Measurements from ENCODE around the gene UPK1A. TPM values are rescaled to one million over a fixed set of nuclear protein-coding genes. Genes with fewer than 3 reads are reported as not detected.

Gene UPK1A
- polyA plus RNA-seq (2012; ENCODE audit: missing spikeins) = 0.21 TPM

- DNase-seq (ENCODE audit: insufficient read length) = no peak
- FAIRE-seq = no peak
- TF ChIP-seq POLR2AphosphoS5 (IDR thresholded peaks at IDR 0.05; ENCODE audit: low read depth, low read length) = no peak
- no peak for TF ChIP-seq POLR2A (IDR thresholded peaks at IDR 0.05; ENCODE audit: low read depth, low read length)
- TF ChIP-seq TAF1 (IDR thresholded peaks at IDR 0.05; ENCODE audit: borderline replicate concordance, low read depth, low read length) = no peak
These were observed at the start of gene UPK1A for GRCh38 chr19:35666251-35666913. TSS of gene UPK1A (plus strand) at chr19:35666517. CDS start at chr19:35666813, 296 bp downstream.

DNA sequence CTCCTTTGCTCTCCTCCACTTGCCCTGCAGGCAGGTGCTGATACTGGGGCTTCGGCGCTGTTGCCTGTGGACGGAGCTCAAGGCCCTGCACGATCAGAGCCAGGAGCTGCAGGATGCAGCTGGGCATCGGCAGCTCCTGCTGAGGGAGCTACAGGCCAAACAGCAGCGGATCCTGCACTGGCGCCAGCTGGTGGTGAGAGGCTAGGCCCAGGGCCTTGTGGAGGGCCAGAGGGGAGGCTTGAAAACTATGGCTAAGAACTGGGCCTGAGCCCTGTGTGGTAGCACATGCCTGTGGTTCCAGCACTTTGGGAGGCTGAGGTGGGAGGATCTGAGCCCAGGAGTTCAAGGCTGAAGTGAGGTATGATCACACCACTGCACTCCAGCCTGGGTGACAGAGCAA, 47.5 kb upstream of the UPK1A start:
- DNase-seq (ENCODE audit: insufficient read length) (no peak), FAIRE-seq (no peak)
- no peak for TF ChIP-seq TAF1 (IDR thresholded peaks at IDR 0.05; ENCODE audit: borderline replicate concordance, low read depth, low read length)
- TF ChIP-seq POLR2AphosphoS5 (IDR thresholded peaks at IDR 0.05; ENCODE audit: low read depth, low read length) = no peak
- no peak for TF ChIP-seq POLR2A (IDR thresholded peaks at IDR 0.05; ENCODE audit: low read depth, low read length)

DNA sequence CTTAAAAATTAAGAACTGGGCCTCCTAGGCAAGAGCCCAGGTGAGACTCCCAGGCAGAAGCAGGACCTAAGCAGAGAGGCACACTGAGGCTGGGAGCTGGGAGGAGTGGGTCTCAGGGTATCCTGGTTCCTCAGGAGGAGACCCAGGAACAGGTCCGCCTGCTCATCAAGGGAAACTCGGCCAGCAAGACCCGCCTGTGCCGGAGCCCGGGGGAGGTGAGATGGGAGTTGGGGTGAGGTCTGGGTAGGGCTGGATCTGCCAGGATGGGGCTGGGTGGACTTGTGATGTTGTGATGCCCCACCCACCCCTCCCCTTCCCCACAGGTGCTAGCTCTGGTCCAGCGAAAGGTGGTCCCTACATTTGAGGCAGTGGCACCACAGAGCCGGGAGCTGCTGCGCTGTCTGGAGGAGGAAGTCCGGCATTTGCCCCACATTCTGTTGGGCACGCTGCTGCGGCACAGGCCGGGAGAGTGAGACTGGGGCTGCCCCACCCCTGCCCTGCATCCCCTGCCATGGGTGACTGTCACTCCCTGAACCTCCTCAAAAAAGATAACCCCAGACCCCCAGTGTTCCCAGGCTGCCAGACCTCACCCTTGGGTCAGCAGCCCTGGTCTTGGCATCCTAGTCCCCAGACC, 46.9 kb upstream of the UPK1A start:
- DNase-seq (ENCODE audit: insufficient read length) (no peak), FAIRE-seq (no peak)
- TF ChIP-seq POLR2AphosphoS5 (IDR thresholded peaks at IDR 0.05; ENCODE audit: low read depth, low read length) (no peak), TAF1 (IDR thresholded peaks at IDR 0.05; ENCODE audit: borderline replicate concordance, low read depth, low read length) (no peak), POLR2A (IDR thresholded peaks at IDR 0.05; ENCODE audit: low read depth, low read length) (no peak)

GRCh38 chr19:35620001-35620400, 46.3 kb upstream of the UPK1A start:
- FAIRE-seq (no peak), DNase-seq (ENCODE audit: insufficient read length) (no peak)
- no peak for TF ChIP-seq POLR2A (IDR thresholded peaks at IDR 0.05; ENCODE audit: low read depth, low read length)
- TF ChIP-seq TAF1 (IDR thresholded peaks at IDR 0.05; ENCODE audit: borderline replicate concordance, low read depth, low read length) = no peak

DNA sequence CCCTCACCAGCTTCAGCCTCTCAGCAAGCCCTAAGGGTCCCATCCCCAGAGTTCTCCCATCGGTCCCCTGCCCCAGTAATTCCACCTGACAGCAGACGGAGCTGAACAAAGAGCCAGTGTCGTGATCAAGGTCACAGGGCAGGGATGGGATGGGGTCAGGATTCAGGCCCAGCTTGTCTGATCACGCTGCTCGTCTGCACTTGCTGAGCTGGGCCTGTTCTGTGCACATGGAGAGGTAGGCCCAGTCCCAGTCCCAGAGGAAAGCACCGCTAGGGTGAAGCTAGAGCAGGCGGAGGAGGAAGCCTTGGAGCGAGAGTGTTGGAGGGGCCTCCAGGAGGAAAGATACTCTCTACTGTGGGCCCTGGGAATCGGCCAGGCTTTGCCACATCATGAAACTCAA, 44.6 kb upstream of the UPK1A start:
- TF ChIP-seq POLR2AphosphoS5 (IDR thresholded peaks at IDR 0.05; ENCODE audit: low read depth, low read length) (no peak), TAF1 (IDR thresholded peaks at IDR 0.05; ENCODE audit: borderline replicate concordance, low read depth, low read length) (no peak), POLR2A (IDR thresholded peaks at IDR 0.05; ENCODE audit: low read depth, low read length) (no peak)
- FAIRE-seq (no peak), DNase-seq (ENCODE audit: insufficient read length) (no peak)

GRCh38 chr19:35622750-35623149, 43.6 kb upstream of the UPK1A start:
- no peak for DNase-seq (ENCODE audit: insufficient read length)
- no peak for TF ChIP-seq POLR2AphosphoS5 (IDR thresholded peaks at IDR 0.05; ENCODE audit: low read depth, low read length)
- TF ChIP-seq TAF1 (IDR thresholded peaks at IDR 0.05; ENCODE audit: borderline replicate concordance, low read depth, low read length) = no peak
- TF ChIP-seq POLR2A (IDR thresholded peaks at IDR 0.05; ENCODE audit: low read depth, low read length) = no peak
- no peak for FAIRE-seq

GRCh38 chr19:35623327-35624010, 42.8 kb upstream of the UPK1A start:
- TF ChIP-seq POLR2AphosphoS5 (IDR thresholded peaks at IDR 0.05; ENCODE audit: low read depth, low read length) (0 out of 2 replicates have a peak, but pooled peaks have one; percentile 19), TAF1 (IDR thresholded peaks at IDR 0.05; ENCODE audit: borderline replicate concordance, low read depth, low read length) (no peak)
- no peak for FAIRE-seq
- DNase-seq (ENCODE audit: insufficient read length) = no peak

GRCh38 chr19:35628264-35628564, 38.1 kb upstream of the UPK1A start:
- DNase-seq (ENCODE audit: insufficient read length) (no peak), FAIRE-seq (peak; percentile 42)
- no peak for TF ChIP-seq POLR2AphosphoS5 (IDR thresholded peaks at IDR 0.05; ENCODE audit: low read depth, low read length)
- TF ChIP-seq TAF1 (IDR thresholded peaks at IDR 0.05; ENCODE audit: borderline replicate concordance, low read depth, low read length) = no peak
- TF ChIP-seq POLR2A (IDR thresholded peaks at IDR 0.05; ENCODE audit: low read depth, low read length) = no peak

DNA sequence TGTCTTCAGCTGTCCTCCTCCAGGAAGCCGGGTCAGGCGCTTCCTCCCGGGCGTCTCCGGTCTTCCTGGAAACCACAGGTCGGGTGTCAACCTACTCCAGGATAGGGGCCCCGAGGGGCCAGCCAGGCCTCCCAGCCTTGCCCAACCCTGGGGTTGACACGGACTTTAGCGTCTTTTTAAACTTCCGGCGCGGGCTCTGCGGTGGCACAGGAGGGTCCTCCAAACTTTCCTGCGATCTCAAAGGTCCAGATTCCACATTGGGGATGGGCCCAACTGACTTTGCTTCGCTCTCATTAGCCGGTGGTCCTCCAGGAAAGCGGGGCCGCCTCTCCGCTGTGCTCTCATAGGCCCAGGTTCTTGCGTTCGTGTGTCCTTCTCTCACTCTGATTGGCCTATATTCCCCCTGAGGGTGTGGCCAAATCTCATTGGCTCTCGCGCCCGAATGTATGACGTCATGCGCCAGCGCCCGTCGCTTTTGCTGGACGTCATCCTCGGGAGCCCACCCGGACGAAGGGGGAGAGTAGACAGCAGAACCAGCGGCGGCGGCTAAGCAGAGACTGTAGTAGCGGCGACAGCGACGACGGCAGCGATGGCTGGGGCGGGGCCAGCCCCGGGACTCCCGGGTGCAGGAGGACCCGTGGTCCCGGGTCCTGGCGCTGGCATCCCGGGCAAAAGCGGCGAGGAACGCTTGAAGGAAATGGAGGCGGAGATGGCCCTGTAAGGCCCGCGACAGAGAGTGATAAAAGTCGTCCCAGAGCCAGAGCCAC, 37.6 kb upstream of the UPK1A start, which contains the start of gene RBM42:
Gene RBM42, plus strand, starts transcription at position 472 of the 767 bp plus-strand sequence. Its CDS starts 118 bp downstream, at position 590.
- peak; percentile 100 for FAIRE-seq
- peak; percentile 96 for DNase-seq (ENCODE audit: insufficient read length)
- 0 out of 2 replicates have a peak, but pooled peaks have one; percentile 19 for TF ChIP-seq TAF1 (IDR thresholded peaks at IDR 0.05; ENCODE audit: borderline replicate concordance, low read depth, low read length)
- TF ChIP-seq POLR2A (IDR thresholded peaks at IDR 0.05; ENCODE audit: low read depth, low read length) = peak; percentile 68
- peak; percentile 45; the same call in 1 of the 2 replicates for TF ChIP-seq POLR2AphosphoS5 (IDR thresholded peaks at IDR 0.05; ENCODE audit: low read depth, low read length)

GRCh38 chr19:35629332-35629633, 37.0 kb upstream of the UPK1A start:
- FAIRE-seq (peak; percentile 40), DNase-seq (ENCODE audit: insufficient read length) (no peak)
- no peak for TF ChIP-seq TAF1 (IDR thresholded peaks at IDR 0.05; ENCODE audit: borderline replicate concordance, low read depth, low read length)
- TF ChIP-seq POLR2AphosphoS5 (IDR thresholded peaks at IDR 0.05; ENCODE audit: low read depth, low read length) = no peak
- TF ChIP-seq POLR2A (IDR thresholded peaks at IDR 0.05; ENCODE audit: low read depth, low read length) = no peak

DNA sequence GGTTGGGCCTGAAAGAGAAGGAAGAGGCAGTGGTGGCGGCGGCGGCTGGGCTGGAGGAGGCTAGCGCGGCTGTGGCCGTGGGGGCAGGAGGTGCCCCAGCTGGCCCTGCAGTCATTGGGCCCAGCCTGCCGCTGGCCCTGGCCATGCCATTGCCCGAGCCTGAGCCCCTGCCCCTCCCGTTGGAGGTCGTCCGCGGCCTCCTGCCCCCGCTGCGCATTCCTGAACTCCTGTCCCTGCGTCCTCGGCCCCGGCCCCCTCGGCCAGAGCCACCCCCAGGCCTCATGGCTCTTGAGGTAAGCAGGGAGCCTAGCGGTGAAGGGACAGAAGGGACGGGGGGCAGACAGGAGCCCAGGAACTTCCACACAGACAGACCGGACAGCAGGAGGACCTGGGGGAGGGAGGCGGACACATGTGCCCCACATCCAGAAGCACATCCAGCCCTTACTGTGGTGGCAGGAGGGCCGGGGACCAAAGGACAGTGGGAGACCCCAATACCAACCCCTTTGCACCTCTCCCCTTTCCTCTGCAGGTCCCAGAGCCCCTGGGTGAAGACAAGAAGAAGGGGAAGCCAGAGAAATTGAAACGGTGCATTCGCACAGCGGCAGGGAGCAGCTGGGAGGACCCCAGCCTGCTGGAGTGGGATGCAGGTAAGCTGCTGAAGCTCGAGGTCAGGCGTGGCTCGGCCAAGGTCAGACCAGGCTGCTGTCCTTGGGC, 32.4 kb upstream of the UPK1A start:
- TF ChIP-seq POLR2AphosphoS5 (IDR thresholded peaks at IDR 0.05; ENCODE audit: low read depth, low read length) (no peak), TAF1 (IDR thresholded peaks at IDR 0.05; ENCODE audit: borderline replicate concordance, low read depth, low read length) (no peak), POLR2A (IDR thresholded peaks at IDR 0.05; ENCODE audit: low read depth, low read length) (no peak)
- no peak for DNase-seq (ENCODE audit: insufficient read length)
- FAIRE-seq = no peak
